HCT116 (cell line): ENCODE data around the gene CARS1. TPM values are rescaled to one million over a fixed set of nuclear protein-coding genes. Genes with fewer than 3 reads are reported as not detected.

Source experiments
- ATAC-seq: fragments of 200-7000 bp; cut with Tn5 transposase; 2 replicates; pipeline ENCODE4 v1.9.1; 2020; ENCODE audit warnings: mild to moderate bottlenecking, moderate library complexity
- BruUV-seq: library from RNA; stranded (reverse); fragments of 400-500 nt; replicated peaks from 2 replicates; lab custom pipeline; 2021; lab: Mats Ljungman, UMichigan
- CTCF ChIA-PET: fragments of 300-600 bp; sonication (Branson Sonifier 250); formaldehyde crosslinking; loops from one replicate; lab custom pipeline; 2021; ENCODE audit warnings: antibody characterized with exemption; lab: Charles Lee
- POLR2A ChIA-PET: fragments of 300-600, 350-600 bp; sonication (Branson Sonifier 250); formaldehyde crosslinking; loops from one replicate; lab custom pipeline; 2021; ENCODE audit warnings: antibody characterized with exemption; lab: Charles Lee
- RAD21 ChIA-PET, 2 experiments: fragments of 300-600 bp; sonication (Branson Sonifier 250); formaldehyde crosslinking; loops; one replicate each; lab custom pipeline; 2023; ENCODE audit warnings: low total read pairs in 2 of 2; ENCODE audit not compliant: uncharacterized antibody in 2 of 2, unreplicated experiment in 2 of 2, low non-redundant PET in 1 of 2; lab: Charles Lee
- DNase-seq: peaks from one replicate; pipeline ENCODE4 v3.0.0-alpha.2; 2010; ENCODE audit warnings: low read depth, low spot score
- H2AFZ ChIP-seq: fragments of 200-600 bp; shearing (Covaris generic), sonication (generic); 2 replicates; pipeline ENCODE4 v1.6.1; 2017; ENCODE audit warnings: low read depth, mixed run types, mixed read lengths, antibody characterized with exemption, low read length; ENCODE audit not compliant: poor library complexity, severe bottlenecking
- H3K27ac ChIP-seq: 2 replicates; pipeline ENCODE4 v1.5.1; 2012; ENCODE audit warnings: low read depth, low read length
- H3K27me3 ChIP-seq: fragments of 200-600 bp; sonication (generic); 2 replicates; pipeline ENCODE4 v1.6.1; 2016; ENCODE audit warnings: mixed run types, low read length, mixed read lengths; ENCODE audit not compliant: insufficient read depth
- H3K36me3 ChIP-seq, 2 experiments: fragments of 200-500 bp in 1 of 2; fragments of 200-600 bp in 1 of 2; sonication (Bioruptor generic) in 1 of 2; sonication (generic) in 1 of 2; 2 replicates each; pipeline versions ENCODE4 v1.5.1 to v1.6.1; 2014 to 2016; ENCODE audit warnings: low read length in 2 of 2, inconsistent platforms in 1 of 2, mixed read lengths in 1 of 2, mixed run types in 1 of 2; ENCODE audit not compliant: insufficient read depth in 2 of 2, control insufficient read depth in 1 of 2
- H3K4me1 ChIP-seq, 2 experiments: fragments of 200-600 bp in 1 of 2; sonication (generic) in 1 of 2; 2 replicates each; pipeline versions ENCODE4 v1.5.1 to v1.6.1; 2012 to 2017; ENCODE audit warnings: low read length in 2 of 2, inconsistent platforms in 1 of 2, mild to moderate bottlenecking in 1 of 2, mixed read lengths in 1 of 2, mixed run types in 1 of 2, moderate library complexity in 1 of 2; ENCODE audit not compliant: insufficient read depth in 2 of 2, control insufficient read depth in 1 of 2
- H3K4me2 ChIP-seq: fragments of 200-600 bp; sonication (generic); 2 replicates; pipeline ENCODE4 v1.6.1; 2017; ENCODE audit warnings: mixed run types, low read length, mixed read lengths
- H3K4me3 ChIP-seq, 2 experiments: fragments of 200-600 bp in 1 of 2; sonication (generic) in 1 of 2; replicated peaks in 1 of 2; 2 replicates each; pipeline ENCODE4 v1.5.1; 2011 to 2016; ENCODE audit warnings: low read length in 2 of 2, control low read depth in 1 of 2, low read depth in 1 of 2, mild to moderate bottlenecking in 1 of 2, mixed read lengths in 1 of 2, mixed run types in 1 of 2
- H3K79me2 ChIP-seq: fragments of 200-600 bp; sonication (generic); 2 replicates; pipeline ENCODE4 v1.6.1; 2017; ENCODE audit warnings: mild to moderate bottlenecking, mixed run types, low read length, moderate library complexity, mixed read lengths; ENCODE audit not compliant: insufficient read depth
- H3K9ac ChIP-seq: fragments of 200-600 bp; sonication (generic); 2 replicates; pipeline ENCODE4 v1.6.1; 2016; ENCODE audit warnings: low read length, mixed read lengths
- H3K9me2 ChIP-seq: fragments of 200-600 bp; sonication (generic), shearing (Covaris generic); 2 replicates; pipeline ENCODE4 v1.6.1; 2017; ENCODE audit warnings: mixed run types, mild to moderate bottlenecking, moderate library complexity; ENCODE audit not compliant: insufficient read depth
- H3K9me3 ChIP-seq, 2 experiments: fragments of 200-500 bp in 1 of 2; fragments of 200-600 bp in 1 of 2; sonication (Bioruptor generic) in 1 of 2; sonication (generic) in 1 of 2; 2 replicates each; pipeline ENCODE4 v1.6.1; 2014 to 2017; ENCODE audit warnings: low read length in 2 of 2, mixed read lengths in 2 of 2, inconsistent platforms in 1 of 2, low read depth in 1 of 2, mild to moderate bottlenecking in 1 of 2, mixed run types in 1 of 2, moderate library complexity in 1 of 2; ENCODE audit not compliant: control insufficient read depth in 1 of 2, insufficient read depth in 1 of 2
- H4K20me1 ChIP-seq: fragments of 200-600 bp; sonication (generic), shearing (Covaris generic); 2 replicates; pipeline ENCODE4 v1.6.1; 2017; ENCODE audit warnings: mixed run types, mild to moderate bottlenecking, moderate library complexity; ENCODE audit not compliant: insufficient read depth
- CBX3 ChIP-seq: IDR thresholded peaks from 2 replicates; pipeline ENCODE4 v1.6.1; 2012; ENCODE audit warnings: low read depth
- EGR1 ChIP-seq: IDR thresholded peaks from 2 replicates; pipeline ENCODE4 v1.6.1; 2012; ENCODE audit warnings: low read depth
- EZH2 ChIP-seq: fragments of 200-600 bp; sonication (generic); IDR thresholded peaks from 2 replicates; pipeline ENCODE4 v1.6.1; 2017; ENCODE audit warnings: antibody characterized with exemption, mixed run types
- EZH2phosphoT487 ChIP-seq: fragments of 200-600 bp; IDR thresholded peaks from 2 replicates; pipeline ENCODE4 v1.6.1; 2018; ENCODE audit warnings: antibody characterized with exemption, borderline replicate concordance
- POLR2A ChIP-seq: IDR thresholded peaks from 2 replicates; pipeline ENCODE4 v1.7.0; 2011; ENCODE audit warnings: borderline replicate concordance; ENCODE audit not compliant: insufficient read depth, insufficient read length; ENCODE audit errors: extremely low read depth
- POLR2AphosphoS5 ChIP-seq: IDR thresholded peaks from 2 replicates; pipeline ENCODE4 v1.6.1; 2011; ENCODE audit warnings: mild to moderate bottlenecking, low read depth, low read length, moderate library complexity
- RAD21 ChIP-seq: IDR thresholded peaks from 2 replicates; pipeline ENCODE4 v1.6.1; 2012; ENCODE audit warnings: low read depth, mild to moderate bottlenecking
- SIN3A ChIP-seq: IDR thresholded peaks from 2 replicates; pipeline ENCODE4 v1.6.1; 2012; ENCODE audit warnings: low read depth
- TCF7L2 ChIP-seq: IDR thresholded peaks from 2 replicates; pipeline ENCODE4 v1.7.0; 2011; ENCODE audit warnings: borderline replicate concordance, inconsistent platforms; ENCODE audit not compliant: insufficient read depth, insufficient read length; ENCODE audit errors: extremely low read depth
- YY1 ChIP-seq: IDR thresholded peaks from 2 replicates; pipeline ENCODE4 v1.6.1; 2011; ENCODE audit warnings: low read length, low read depth, moderate library complexity, mild to moderate bottlenecking; ENCODE audit not compliant: insufficient replicate concordance; ENCODE audit errors: extremely low read depth
- ZNF274 ChIP-seq: fragments of 200-500 bp; sonication (Bioruptor generic); IDR thresholded peaks from 2 replicates; pipeline ENCODE4 v1.6.1; 2014; ENCODE audit warnings: mild to moderate bottlenecking, low read depth, low read length, inconsistent platforms
- intact Hi-C: fragments of 100-400 bp; cut with micrococcal nuclease; formaldehyde crosslinking; loops from 2 replicates; pipeline ENCODE4 v1.10.0; 2022
- total RNA-seq: library from RNA; stranded (reverse); gene quantifications from one replicate; pipeline ENCODE4 v1.2.1, GENCODE V29; 2021; ENCODE audit not compliant: unreplicated experiment
- TF ChIP-seq, protein P1 (sequence below): IDR thresholded peaks from 2 replicates; pipeline ENCODE4 v1.6.1; 2012
- TF ChIP-seq, protein P2 (sequence below): IDR thresholded peaks from 2 replicates; pipeline ENCODE4 v1.6.1; 2011; ENCODE audit warnings: mild to moderate bottlenecking, low read length, moderate library complexity; ENCODE audit not compliant: insufficient replicate concordance; ENCODE audit errors: extremely low read depth

Gene CARS1
- total RNA-seq, 1 experiment from 2014 or later = 124 TPM

DNA sequence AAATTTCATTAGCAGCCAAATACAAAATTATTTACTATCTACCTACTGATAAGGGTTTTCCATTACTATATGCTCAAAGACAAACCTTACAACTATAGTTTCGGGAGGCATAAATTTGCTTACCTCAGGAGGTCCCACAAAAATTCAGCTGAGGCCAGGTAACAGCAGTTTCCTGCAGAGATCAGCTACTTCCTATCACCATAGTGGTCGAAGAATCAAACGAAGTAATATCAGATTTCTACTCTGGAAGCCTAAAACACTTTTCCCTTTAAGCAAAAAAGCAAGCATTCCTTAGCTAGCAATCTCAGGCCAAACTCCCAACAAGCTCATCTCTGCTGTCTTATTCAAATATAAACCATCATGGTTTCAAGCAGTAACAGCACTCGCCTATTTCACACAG, 68.2 kb downstream of the CARS1 start:
- intact Hi-C loops = no loop called here
- H2AFZ ChIP-seq = no peak overlapping the region
- peaks cover 15 to 30% of the 10 kb centered on the region in 2 experiments; a peak in 3 of 4 replicates for H3K4me1 ChIP-seq
- no peak overlapping the region for H3K4me3 ChIP-seq
- DNase-seq = no peak
- ChIA-PET CTCF (interaction anchor here (1.0 kb wide), 1 partner anchor 102 kb away, joined by 3 read pairs; no protein-coding TSS in a partner anchor), RAD21 (no interaction called here), POLR2A (interaction anchor here (0.7 kb wide), 1 partner anchor 8 kb away, joined by 4 read pairs; no protein-coding TSS in a partner anchor)
- no peaks in the 10 kb centered on the region for H3K27me3 ChIP-seq
- no peaks in the 10 kb centered on the region for H3K9me2 ChIP-seq
- TF ChIP-seq EGR1 (no peak), SIN3A (no peak), EZH2phosphoT487 (no peak), CBX3 (no peak), POLR2A (no peak), EZH2 (no peak), YY1 (no peak), RAD21 (no peak), ZNF274 (no peak), TCF7L2 (no peak), POLR2AphosphoS5 (no peak)
- TF ChIP-seq, protein P1, sequence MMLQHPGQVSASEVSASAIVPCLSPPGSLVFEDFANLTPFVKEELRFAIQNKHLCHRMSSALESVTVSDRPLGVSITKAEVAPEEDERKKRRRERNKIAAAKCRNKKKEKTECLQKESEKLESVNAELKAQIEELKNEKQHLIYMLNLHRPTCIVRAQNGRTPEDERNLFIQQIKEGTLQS = no peak
- TF ChIP-seq, protein P2, sequence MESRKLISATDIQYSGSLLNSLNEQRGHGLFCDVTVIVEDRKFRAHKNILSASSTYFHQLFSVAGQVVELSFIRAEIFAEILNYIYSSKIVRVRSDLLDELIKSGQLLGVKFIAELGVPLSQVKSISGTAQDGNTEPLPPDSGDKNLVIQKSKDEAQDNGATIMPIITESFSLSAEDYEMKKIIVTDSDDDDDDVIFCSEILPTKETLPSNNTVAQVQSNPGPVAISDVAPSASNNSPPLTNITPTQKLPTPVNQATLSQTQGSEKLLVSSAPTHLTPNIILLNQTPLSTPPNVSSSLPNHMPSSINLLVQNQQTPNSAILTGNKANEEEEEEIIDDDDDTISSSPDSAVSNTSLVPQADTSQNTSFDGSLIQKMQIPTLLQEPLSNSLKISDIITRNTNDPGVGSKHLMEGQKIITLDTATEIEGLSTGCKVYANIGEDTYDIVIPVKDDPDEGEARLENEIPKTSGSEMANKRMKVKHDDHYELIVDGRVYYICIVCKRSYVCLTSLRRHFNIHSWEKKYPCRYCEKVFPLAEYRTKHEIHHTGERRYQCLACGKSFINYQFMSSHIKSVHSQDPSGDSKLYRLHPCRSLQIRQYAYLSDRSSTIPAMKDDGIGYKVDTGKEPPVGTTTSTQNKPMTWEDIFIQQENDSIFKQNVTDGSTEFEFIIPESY = no peak
- peak overlapping the region; percentile 86 for H3K4me2 ChIP-seq
- H3K27ac ChIP-seq = no peak overlapping the region
- no TSS peak for BruUV-seq
- no peak overlapping the region for H3K9ac ChIP-seq
- ATAC-seq = no peak
- peaks cover 20% of the 10 kb centered on the region for H4K20me1 ChIP-seq
- peaks cover 78% of the 10 kb centered on the region for H3K79me2 ChIP-seq
- no peaks in the 10 kb centered on the region for H3K9me3 ChIP-seq
- H3K36me3 ChIP-seq = peaks cover 0 to 7% of the 10 kb centered on the region in 2 experiments; a peak in 1 of 4 replicates
